GM23338 (cell line): ENCODE results near the gene BTRC. TPM values are rescaled to one million over a fixed set of nuclear protein-coding genes. Genes with fewer than 3 reads are reported as not detected.

Experiments used
- ATAC-seq: fragments of 200-7000 bp; cut with Tn5 transposase; 3 replicates; pipeline ENCODE4 v1.9.1; 2020
- DNase-seq: peaks from one replicate; pipeline ENCODE4 v3.0.0-alpha.2; 2015; ENCODE audit warnings: low spot score
- H2AFZ ChIP-seq: fragments of 200-600 bp; sonication (generic); 2 replicates; pipeline ENCODE4 v1.8.0; 2016; ENCODE audit warnings: antibody characterized with exemption, mild to moderate bottlenecking, moderate library complexity
- H3F3A ChIP-seq: fragments of 200-600 bp; sonication (generic); replicated peaks from 2 replicates; pipeline ENCODE4 v1.8.0; 2017; ENCODE audit warnings: antibody characterized with exemption, mixed run types, low read depth
- H3K27ac ChIP-seq: fragments of 200-600 bp; sonication (generic); 2 replicates; pipeline ENCODE4 v1.6.1; 2016; ENCODE audit warnings: low read depth
- H3K27me3 ChIP-seq: fragments of 200-600 bp; sonication (generic); 2 replicates; pipeline ENCODE4 v1.8.0; 2016; ENCODE audit warnings: mild to moderate bottlenecking, mixed run types, moderate library complexity; ENCODE audit not compliant: insufficient read depth
- H3K36me3 ChIP-seq: fragments of 200-600 bp; sonication (generic); 2 replicates; pipeline ENCODE4 v1.8.0; 2016; ENCODE audit warnings: mild to moderate bottlenecking; ENCODE audit not compliant: insufficient read depth
- H3K4me1 ChIP-seq: fragments of 200-600 bp; sonication (generic); 2 replicates; pipeline ENCODE4 v1.8.0; 2016; ENCODE audit warnings: mild to moderate bottlenecking, moderate library complexity; ENCODE audit not compliant: insufficient read depth
- H3K4me2 ChIP-seq: fragments of 200-600 bp; sonication (generic); 2 replicates; pipeline ENCODE4 v1.7.1; 2017; ENCODE audit warnings: mixed run types
- H3K4me3 ChIP-seq: fragments of 200-600 bp; sonication (generic); 2 replicates; pipeline ENCODE4 v1.6.1; 2016; ENCODE audit warnings: mixed run types
- H3K79me2 ChIP-seq: fragments of 200-600 bp; sonication (generic); replicated peaks from 2 replicates; pipeline ENCODE4 v1.8.0; 2017; ENCODE audit warnings: mild to moderate bottlenecking; ENCODE audit not compliant: insufficient read depth
- H3K9me2 ChIP-seq: fragments of 200-600 bp; sonication (generic); 2 replicates; pipeline ENCODE4 v1.8.0; 2017; ENCODE audit not compliant: insufficient read depth
- H4K20me1 ChIP-seq: fragments of 200-600 bp; sonication (generic); replicated peaks from 2 replicates; pipeline ENCODE4 v1.8.0; 2017; ENCODE audit warnings: mild to moderate bottlenecking; ENCODE audit not compliant: insufficient read depth
- H3K27ac Mint-ChIP-seq: 2 replicates; pipeline ENCODE4 v1.8.0; 2020; ENCODE audit warnings: inconsistent platforms, mild to moderate bottlenecking, moderate library complexity, mixed read lengths
- H3K27me3 Mint-ChIP-seq: 3 replicates; pipeline ENCODE4 v1.8.0; 2022; ENCODE audit warnings: low read depth, mild to moderate bottlenecking, moderate library complexity, mixed read lengths, inconsistent platforms; ENCODE audit not compliant: insufficient read depth, poor library complexity
- H3K36me3 Mint-ChIP-seq: 3 replicates; pipeline ENCODE4 v1.8.0; 2021; ENCODE audit warnings: low read depth, mild to moderate bottlenecking, inconsistent platforms, moderate library complexity, mixed read lengths
- H3K4me1 Mint-ChIP-seq: 3 replicates; pipeline ENCODE4 v1.8.0; 2020; ENCODE audit warnings: mild to moderate bottlenecking, inconsistent platforms, mixed read lengths
- H3K4me3 Mint-ChIP-seq: 3 replicates; pipeline ENCODE4 v1.8.0; 2021; ENCODE audit warnings: moderate library complexity, mild to moderate bottlenecking, inconsistent platforms, mixed read lengths
- H3K9me3 Mint-ChIP-seq: 3 replicates; pipeline ENCODE4 v1.8.0; 2020; ENCODE audit warnings: moderate library complexity, mild to moderate bottlenecking, inconsistent platforms, mixed read lengths
- CREB1 ChIP-seq: fragments of 250-450 bp; sonication (Bioruptor Pico); IDR thresholded peaks from 2 replicates; pipeline ENCODE4 v1.5.0; 2020; ENCODE audit warnings: low read depth, mild to moderate bottlenecking, moderate library complexity
- EZH2 ChIP-seq: fragments of 200-600 bp; sonication (generic); IDR thresholded peaks from one replicate; pipeline ENCODE4 v1.8.0; 2017; ENCODE audit warnings: antibody characterized with exemption, mild to moderate bottlenecking, low read depth; ENCODE audit not compliant: unreplicated experiment
- EZH2phosphoT487 ChIP-seq: fragments of 200-600 bp; sonication (generic); IDR thresholded peaks from one replicate; pipeline ENCODE4 v1.8.1; 2018; ENCODE audit warnings: antibody characterized with exemption; ENCODE audit not compliant: unreplicated experiment
- JUNB ChIP-seq: IDR thresholded peaks from one replicate; pipeline ENCODE4 v1.6.1; 2016; ENCODE audit warnings: antibody characterized with exemption; ENCODE audit not compliant: unreplicated experiment
- NANOG ChIP-seq: IDR thresholded peaks from 2 replicates; pipeline ENCODE4 v1.6.1; 2016; ENCODE audit warnings: antibody characterized with exemption, borderline replicate concordance
- ZNF114 ChIP-seq: fragments of 250-450 bp; sonication (Bioruptor Pico); IDR thresholded peaks from 2 replicates; pipeline ENCODE4 v1.5.0; 2020; ENCODE audit warnings: mild to moderate bottlenecking, moderate library complexity
- polyA plus RNA-seq: library from polyadenylated mRNA; unstranded; fragments of >200 nt; fragmentation: Nextera tagmentation; extraction: Ambion mirVana; gene quantifications from 2 replicates; pipeline ENCODE4 v1.2.1, GENCODE V29; 2016
- total RNA-seq: library from RNA; depleted of rRNA; stranded (reverse); fragments of >200 nt; shearing (Covaris generic); gene quantifications from 2 replicates; pipeline ENCODE4 v1.2.3, GENCODE V29; 2014
- TF ChIP-seq, protein P1 (sequence below): IDR thresholded peaks from 2 replicates; pipeline ENCODE4 v1.6.1; 2016; ENCODE audit warnings: antibody characterized with exemption
- TF ChIP-seq, protein P2 (sequence below): fragments of 250-450 bp; sonication (Bioruptor Pico); IDR thresholded peaks from 2 replicates; pipeline ENCODE4 v1.5.0; 2020; ENCODE audit warnings: mild to moderate bottlenecking, moderate library complexity

BTRC gene
- total and polyA plus RNA-seq, 2 experiments from 2014 or later, result 10.0 to 17.5 TPM

DNA sequence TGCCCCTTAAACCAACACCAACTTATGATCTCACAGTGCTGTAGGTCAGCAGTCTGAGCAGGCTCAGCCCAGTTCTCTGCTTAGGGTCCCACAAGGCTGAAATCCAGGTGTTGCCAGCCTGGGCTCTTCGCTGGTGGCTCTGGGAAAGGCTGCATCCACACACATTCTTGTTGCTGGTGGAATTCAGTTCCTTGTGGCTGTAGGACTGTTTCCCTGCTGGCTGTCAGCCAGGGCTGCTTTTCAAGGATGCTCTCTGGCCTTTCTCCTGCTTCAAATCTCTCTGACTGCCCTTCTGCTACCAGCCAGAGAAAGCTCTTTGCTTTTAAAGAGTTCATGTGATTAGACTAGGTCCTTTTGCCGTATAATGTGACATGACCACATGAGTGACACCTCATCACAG, 218.8 kb downstream of the BTRC start:
- Histone ChIP-seq H3K4me2 (no peak overlapping the region), H3K79me2 (no peaks in the 10 kb centered on the region), H3K4me1 (peaks cover 14% of the 10 kb centered on the region; the same call in 1 of the 2 replicates), H3K4me3 (no peak overlapping the region), H3K27ac (no peak overlapping the region), H3K27me3 (peaks cover 54% of the 10 kb centered on the region), H2AFZ (no peak overlapping the region), H3K9me2 (no peaks in the 10 kb centered on the region), H3F3A (no peaks in the 10 kb centered on the region), H4K20me1 (no peaks in the 10 kb centered on the region), H3K36me3 (no peaks in the 10 kb centered on the region)
- peaks cover 18% of the 10 kb centered on the region for H3K4me1 Mint-ChIP-seq
- ATAC-seq, result no peak
- no peak overlapping the region for H3K4me3 Mint-ChIP-seq
- H3K27me3 Mint-ChIP-seq, result peaks cover 34% of the 10 kb centered on the region
- DNase-seq, result no peak
- peaks cover 14% of the 10 kb centered on the region for H3K36me3 Mint-ChIP-seq
- peaks cover 6% of the 10 kb centered on the region for H3K9me3 Mint-ChIP-seq
- no peak overlapping the region; the same call in 1 of the 2 replicates for H3K27ac Mint-ChIP-seq
- TF ChIP-seq, protein P1, sequence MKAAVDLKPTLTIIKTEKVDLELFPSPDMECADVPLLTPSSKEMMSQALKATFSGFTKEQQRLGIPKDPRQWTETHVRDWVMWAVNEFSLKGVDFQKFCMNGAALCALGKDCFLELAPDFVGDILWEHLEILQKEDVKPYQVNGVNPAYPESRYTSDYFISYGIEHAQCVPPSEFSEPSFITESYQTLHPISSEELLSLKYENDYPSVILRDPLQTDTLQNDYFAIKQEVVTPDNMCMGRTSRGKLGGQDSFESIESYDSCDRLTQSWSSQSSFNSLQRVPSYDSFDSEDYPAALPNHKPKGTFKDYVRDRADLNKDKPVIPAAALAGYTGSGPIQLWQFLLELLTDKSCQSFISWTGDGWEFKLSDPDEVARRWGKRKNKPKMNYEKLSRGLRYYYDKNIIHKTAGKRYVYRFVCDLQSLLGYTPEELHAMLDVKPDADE, result no peak

DNA sequence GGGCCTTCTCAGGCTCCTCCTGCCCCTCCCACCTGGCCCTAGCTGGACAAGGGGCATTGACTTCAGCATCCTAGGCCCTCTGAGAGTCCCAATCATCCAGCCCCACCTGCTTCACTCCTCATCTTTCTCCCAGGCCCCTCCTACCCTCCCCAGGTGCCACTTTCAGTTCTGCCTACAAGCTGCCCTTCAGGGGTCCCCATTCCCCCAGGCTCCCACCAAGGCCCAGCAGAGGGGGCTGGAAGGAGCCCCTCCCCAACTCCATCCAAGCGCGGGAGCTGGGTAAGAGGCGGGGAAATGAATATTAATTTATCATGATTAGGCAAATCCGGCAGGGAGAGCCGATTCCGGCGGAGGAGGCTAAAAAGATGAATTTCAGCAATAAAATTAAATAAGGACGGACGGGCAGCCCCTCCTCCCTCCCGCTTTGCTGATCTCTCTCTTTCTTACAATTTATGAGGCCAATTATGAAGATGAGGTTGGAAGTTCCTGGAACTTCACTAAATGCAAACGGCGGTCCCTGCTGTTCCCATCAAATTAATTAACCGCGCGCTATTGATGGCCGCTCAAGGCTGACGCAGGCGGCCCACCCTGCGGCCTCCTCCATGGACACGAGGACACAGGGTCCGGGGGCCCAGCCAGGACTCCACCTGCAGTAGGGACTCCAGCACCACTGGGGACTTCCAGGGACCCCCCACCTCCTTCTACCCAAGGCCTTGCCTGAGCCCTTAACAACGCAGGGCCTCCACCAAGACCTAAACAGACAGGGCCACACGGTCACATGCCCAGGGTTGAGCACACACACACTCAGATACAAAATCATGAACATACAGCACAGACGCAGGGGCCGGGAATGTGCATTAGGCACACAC, 220.2 kb downstream of the BTRC start:
- peaks cover 10% of the 10 kb centered on the region for H3K9me3 Mint-ChIP-seq
- TF ChIP-seq EZH2phosphoT487 (no peak), CREB1 (CRISPR knock-in tag) (no peak), JUNB (no peak), NANOG (no peak), ZNF114 (CRISPR knock-in tag) (no peak), EZH2 (no peak)
- TF ChIP-seq, protein P2, sequence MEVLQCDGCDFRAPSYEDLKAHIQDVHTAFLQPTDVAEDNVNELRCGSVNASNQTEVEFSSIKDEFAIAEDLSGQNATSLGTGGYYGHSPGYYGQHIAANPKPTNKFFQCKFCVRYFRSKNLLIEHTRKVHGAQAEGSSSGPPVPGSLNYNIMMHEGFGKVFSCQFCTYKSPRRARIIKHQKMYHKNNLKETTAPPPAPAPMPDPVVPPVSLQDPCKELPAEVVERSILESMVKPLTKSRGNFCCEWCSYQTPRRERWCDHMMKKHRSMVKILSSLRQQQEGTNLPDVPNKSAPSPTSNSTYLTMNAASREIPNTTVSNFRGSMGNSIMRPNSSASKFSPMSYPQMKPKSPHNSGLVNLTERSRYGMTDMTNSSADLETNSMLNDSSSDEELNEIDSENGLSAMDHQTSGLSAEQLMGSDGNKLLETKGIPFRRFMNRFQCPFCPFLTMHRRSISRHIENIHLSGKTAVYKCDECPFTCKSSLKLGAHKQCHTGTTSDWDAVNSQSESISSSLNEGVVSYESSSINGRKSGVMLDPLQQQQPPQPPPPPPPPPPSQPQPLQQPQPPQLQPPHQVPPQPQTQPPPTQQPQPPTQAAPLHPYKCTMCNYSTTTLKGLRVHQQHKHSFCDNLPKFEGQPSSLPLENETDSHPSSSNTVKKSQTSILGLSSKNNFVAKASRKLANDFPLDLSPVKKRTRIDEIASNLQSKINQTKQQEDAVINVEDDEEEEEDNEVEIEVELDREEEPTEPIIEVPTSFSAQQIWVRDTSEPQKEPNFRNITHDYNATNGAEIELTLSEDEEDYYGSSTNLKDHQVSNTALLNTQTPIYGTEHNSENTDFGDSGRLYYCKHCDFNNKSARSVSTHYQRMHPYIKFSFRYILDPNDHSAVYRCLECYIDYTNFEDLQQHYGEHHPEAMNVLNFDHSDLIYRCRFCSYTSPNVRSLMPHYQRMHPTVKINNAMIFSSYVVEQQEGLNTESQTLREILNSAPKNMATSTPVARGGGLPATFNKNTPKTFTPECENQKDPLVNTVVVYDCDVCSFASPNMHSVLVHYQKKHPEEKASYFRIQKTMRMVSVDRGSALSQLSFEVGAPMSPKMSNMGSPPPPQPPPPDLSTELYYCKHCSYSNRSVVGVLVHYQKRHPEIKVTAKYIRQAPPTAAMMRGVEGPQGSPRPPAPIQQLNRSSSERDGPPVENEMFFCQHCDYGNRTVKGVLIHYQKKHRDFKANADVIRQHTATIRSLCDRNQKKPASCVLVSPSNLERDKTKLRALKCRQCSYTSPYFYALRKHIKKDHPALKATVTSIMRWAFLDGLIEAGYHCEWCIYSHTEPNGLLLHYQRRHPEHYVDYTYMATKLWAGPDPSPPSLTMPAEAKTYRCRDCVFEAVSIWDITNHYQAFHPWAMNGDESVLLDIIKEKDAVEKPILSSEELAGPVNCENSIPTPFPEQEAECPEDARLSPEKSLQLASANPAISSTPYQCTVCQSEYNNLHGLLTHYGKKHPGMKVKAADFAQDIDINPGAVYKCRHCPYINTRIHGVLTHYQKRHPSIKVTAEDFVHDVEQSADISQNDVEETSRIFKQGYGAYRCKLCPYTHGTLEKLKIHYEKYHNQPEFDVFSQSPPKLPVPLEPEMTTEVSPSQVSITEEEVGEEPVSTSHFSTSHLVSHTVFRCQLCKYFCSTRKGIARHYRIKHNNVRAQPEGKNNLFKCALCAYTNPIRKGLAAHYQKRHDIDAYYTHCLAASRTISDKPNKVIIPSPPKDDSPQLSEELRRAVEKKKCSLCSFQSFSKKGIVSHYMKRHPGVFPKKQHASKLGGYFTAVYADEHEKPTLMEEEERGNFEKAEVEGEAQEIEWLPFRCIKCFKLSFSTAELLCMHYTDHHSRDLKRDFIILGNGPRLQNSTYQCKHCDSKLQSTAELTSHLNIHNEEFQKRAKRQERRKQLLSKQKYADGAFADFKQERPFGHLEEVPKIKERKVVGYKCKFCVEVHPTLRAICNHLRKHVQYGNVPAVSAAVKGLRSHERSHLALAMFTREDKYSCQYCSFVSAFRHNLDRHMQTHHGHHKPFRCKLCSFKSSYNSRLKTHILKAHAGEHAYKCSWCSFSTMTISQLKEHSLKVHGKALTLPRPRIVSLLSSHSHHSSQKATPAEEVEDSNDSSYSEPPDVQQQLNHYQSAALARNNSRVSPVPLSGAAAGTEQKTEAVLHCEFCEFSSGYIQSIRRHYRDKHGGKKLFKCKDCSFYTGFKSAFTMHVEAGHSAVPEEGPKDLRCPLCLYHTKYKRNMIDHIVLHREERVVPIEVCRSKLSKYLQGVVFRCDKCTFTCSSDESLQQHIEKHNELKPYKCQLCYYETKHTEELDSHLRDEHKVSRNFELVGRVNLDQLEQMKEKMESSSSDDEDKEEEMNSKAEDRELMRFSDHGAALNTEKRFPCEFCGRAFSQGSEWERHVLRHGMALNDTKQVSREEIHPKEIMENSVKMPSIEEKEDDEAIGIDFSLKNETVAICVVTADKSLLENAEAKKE (CRISPR knock-in tag), result no peak

More for the DNA sequence above, 220.2 kb downstream of the BTRC start:
- H3K27ac ChIP-seq, result no peak overlapping the region
- H3K79me2 ChIP-seq, result no peaks in the 10 kb centered on the region
- no peaks in the 10 kb centered on the region for H3K9me2 ChIP-seq
- ATAC-seq, result no peak
- no peaks in the 10 kb centered on the region; the same call in 1 of the 2 replicates for H3K36me3 ChIP-seq
- no peak overlapping the region for H3K4me3 Mint-ChIP-seq
- H3K27me3 ChIP-seq, result peaks cover 41% of the 10 kb centered on the region
- no peaks in the 10 kb centered on the region for H4K20me1 ChIP-seq
- H3F3A ChIP-seq, result no peaks in the 10 kb centered on the region
- H3K4me2 ChIP-seq, result no peak overlapping the region
- H3K4me1 Mint-ChIP-seq, result peaks cover 12% of the 10 kb centered on the region
- H3K4me3 ChIP-seq, result no peak overlapping the region
- DNase-seq, result no peak
- H3K4me1 ChIP-seq, result peaks cover 10% of the 10 kb centered on the region; the same call in 1 of the 2 replicates
- H3K27ac Mint-ChIP-seq, result no peak overlapping the region
- peaks cover 27% of the 10 kb centered on the region for H3K36me3 Mint-ChIP-seq
- H2AFZ ChIP-seq, result no peak overlapping the region
- H3K27me3 Mint-ChIP-seq, result peaks cover 31% of the 10 kb centered on the region
